B cell (primary cell): ENCODE data around the gene ATP8A2. TPM values are rescaled to one million over a fixed set of nuclear protein-coding genes. Genes with fewer than 3 reads are reported as not detected.

Experiments
- ATAC-seq: fragments of 200-7000 bp; cut with Tn5 transposase; one replicate; pipeline ENCODE4 v1.10.0; 2021; ENCODE audit warnings: low read depth, mild to moderate bottlenecking, moderate number of reproducible peaks, moderate library complexity
- CTCF ChIA-PET: fragments of 350-600 bp; sonication (Branson Sonifier 250); formaldehyde crosslinking; loops from one replicate; lab custom pipeline; 2021; ENCODE audit warnings: antibody characterized with exemption, inconsistent platforms; lab: Charles Lee
- POLR2A ChIA-PET: fragments of 350-600 bp; sonication (Branson Sonifier 250); formaldehyde crosslinking; loops from one replicate; lab custom pipeline; 2021; ENCODE audit warnings: antibody characterized with exemption; lab: Charles Lee
- DNase-seq: peaks from one replicate; pipeline ENCODE4 v3.0.0; 2013
- H2AFZ ChIP-seq: 2 replicates; pipeline ENCODE4 v1.6.1; 2012; ENCODE audit warnings: mild to moderate bottlenecking, low read depth, low read length; ENCODE audit not compliant: insufficient read depth, poor library complexity, severe bottlenecking
- H3K27ac ChIP-seq, 2 donors: 1 replicate in 1 of 2; 2 replicates in 1 of 2; pipeline ENCODE4 v1.5.1; 2012 to 2013; ENCODE audit warnings: low read length in 2 of 2, mild to moderate bottlenecking in 2 of 2, moderate library complexity in 1 of 2
- H3K27me3 ChIP-seq, 4 experiments: fragments of 200-600 bp in 1 of 4; sonication (generic) in 1 of 4; replicated peaks in 1 of 4; 1 replicate in 2 of 4; 2 replicates in 2 of 4; pipeline versions ENCODE4 v1.6.1 to v1.7.0; 2013 to 2016; ENCODE audit warnings: low read length in 3 of 4, mild to moderate bottlenecking in 2 of 4, mixed read lengths in 1 of 4, moderate library complexity in 1 of 4; ENCODE audit not compliant: insufficient read depth in 4 of 4, control insufficient read depth in 3 of 4; ENCODE audit errors: control extremely low read depth in 1 of 4
- H3K36me3 ChIP-seq, 2 experiments: replicated peaks in 1 of 2; 1 replicate in 1 of 2; 2 replicates in 1 of 2; pipeline versions ENCODE4 v1.6.1 to v1.7.1; 2013; ENCODE audit warnings: low read length in 1 of 2; ENCODE audit not compliant: insufficient read depth in 2 of 2, control insufficient read depth in 1 of 2; ENCODE audit errors: control extremely low read depth in 1 of 2, extremely low read depth in 1 of 2
- H3K4me1 ChIP-seq, 2 donors: fragments of 200-600 bp in 1 of 2; sonication (generic) in 1 of 2; 1 replicate in 1 of 2; 2 replicates in 1 of 2; pipeline versions ENCODE4 v1.5.1 to v1.6.1; 2013 to 2017; ENCODE audit warnings: low read length in 2 of 2; ENCODE audit not compliant: control insufficient read depth in 2 of 2, insufficient read depth in 2 of 2
- H3K4me2 ChIP-seq: replicated peaks from 2 replicates; pipeline ENCODE3; 2012; ENCODE audit warnings: mild to moderate bottlenecking, low read depth, low read length; ENCODE audit not compliant: poor library complexity, severe bottlenecking
- H3K4me3 ChIP-seq, 5 experiments: fragments of 200-600 bp in 1 of 5; sonication (generic) in 1 of 5; 1 replicate in 3 of 5; 2 replicates in 2 of 5; pipeline versions ENCODE4 v1.5.1 to v1.7.0; 2011 to 2016; ENCODE audit warnings: low read length in 4 of 5, mild to moderate bottlenecking in 4 of 5, low read depth in 2 of 5, control low read depth in 1 of 5, moderate library complexity in 1 of 5; ENCODE audit not compliant: insufficient read depth in 1 of 5; ENCODE audit errors: control extremely low read depth in 1 of 5, extremely low read depth in 1 of 5
- H3K79me2 ChIP-seq: fragments of 200-600 bp; sonication (generic); one replicate; pipeline ENCODE4 v1.6.0; 2016; ENCODE audit warnings: low read length; ENCODE audit not compliant: control insufficient read depth, insufficient read depth
- H3K9ac ChIP-seq: fragments of 200-600 bp; sonication (generic); 2 replicates; pipeline ENCODE4 v1.6.1; 2017; ENCODE audit warnings: mild to moderate bottlenecking, low read length, moderate library complexity
- H3K9me3 ChIP-seq, 3 donors: one replicate each; pipeline versions ENCODE4 v1.6.1 to v1.7.1; 2013; ENCODE audit warnings: low read length in 2 of 3; ENCODE audit not compliant: control insufficient read depth in 2 of 3, insufficient read depth in 1 of 3; ENCODE audit errors: control extremely low read depth in 1 of 3
- H4K20me1 ChIP-seq: 2 replicates; pipeline ENCODE4 v1.6.0; 2012; ENCODE audit warnings: mild to moderate bottlenecking, low read length; ENCODE audit not compliant: insufficient read depth, control insufficient read depth, poor library complexity, severe bottlenecking
- H3K27ac Mint-ChIP-seq: one replicate; pipeline ENCODE4 v1.8.0; 2021; ENCODE audit warnings: mixed read lengths
- H3K27me3 Mint-ChIP-seq: one replicate; pipeline ENCODE4 v1.8.0; 2021; ENCODE audit warnings: mixed read lengths
- H3K4me1 Mint-ChIP-seq: one replicate; pipeline ENCODE4 v1.8.0; 2021; ENCODE audit warnings: mixed read lengths
- H3K4me3 Mint-ChIP-seq: one replicate; pipeline ENCODE4 v1.8.0; 2021; ENCODE audit warnings: mixed read lengths
- H3K9me3 Mint-ChIP-seq: one replicate; pipeline ENCODE4 v1.8.0; 2022; ENCODE audit warnings: mixed read lengths; ENCODE audit not compliant: insufficient read depth
- CTCF ChIP-seq: fragments of 200-600 bp; IDR thresholded peaks from one replicate; pipeline ENCODE4 v1.8.0; 2022; ENCODE audit warnings: antibody characterized with exemption, mild to moderate bottlenecking
- EZH2 ChIP-seq: IDR thresholded peaks from 2 replicates; pipeline ENCODE4 v1.6.1; 2012; ENCODE audit warnings: borderline replicate concordance, low read depth, mild to moderate bottlenecking, moderate library complexity, low read length; ENCODE audit not compliant: insufficient read depth, poor library complexity, severe bottlenecking
- whole genome bisulfite sequencing: methylation state at CpG from one replicate; pipeline ENCODE4 v1.1.5; 2013; ENCODE audit warnings: missing lambda C conversion rate; ENCODE audit not compliant: insufficient coverage; 5-methylcytosine and 5-hydroxymethylcytosine counted together
- intact Hi-C: fragments of 100-400 bp; cut with micrococcal nuclease; formaldehyde crosslinking; loops from one replicate; pipeline ENCODE4 v1.10.0; 2022
- polyA plus RNA-seq: library from polyadenylated mRNA; depleted of rRNA; stranded (reverse); fragments of >200 nt; gene quantifications from 2 replicates; pipeline ENCODE4 v1.2.3, GENCODE V29; 2012
- total RNA-seq, 2 donors: library from RNA; stranded (reverse); fragments of 120-200 nt in 1 of 2; gene quantifications; 1 replicate in 1 of 2; 2 replicates in 1 of 2; pipeline versions ENCODE4 v1.2.3 to v1.2.4, GENCODE V29; 2013 to 2022

The ATP8A2 gene
- total and polyA plus RNA-seq, 2 donors (not counting 1 experiment from before 2014, with no cell fraction given): not detected

- Histone ChIP-seq H3K27ac (no peak overlapping the region), H2AFZ (no peak overlapping the region), H3K9me3 (no peaks in the 10 kb centered on the region), H4K20me1 (no peaks in the 10 kb centered on the region), H3K79me2 (no peaks in the 10 kb centered on the region), H3K9ac (no peak overlapping the region), H3K4me2 (no peak overlapping the region), H3K4me1 (no peaks in the 10 kb centered on the region), H3K27me3 (peaks cover 0 to 7% (median 0%) of the 10 kb centered on the region in 4 experiments), H3K36me3 (no peaks in the 10 kb centered on the region), H3K4me3 (no peak overlapping the region)
- no peak for ATAC-seq
- POLR2A ChIA-PET: no interaction called here
- Mint-ChIP-seq H3K27ac (no peak overlapping the region), H3K9me3 (no peaks in the 10 kb centered on the region), H3K4me3 (no peak overlapping the region), H3K27me3 (peaks cover 42% of the 10 kb centered on the region), H3K4me1 (no peaks in the 10 kb centered on the region)
- no peak for DNase-seq
- no CpG with 5 or more reads among the region's 2 CpGs for WGBS
- intact Hi-C loops: no loop called here
- CTCF ChIA-PET: no interaction called here
- TF ChIP-seq EZH2: no peak
- no peak for TF ChIP-seq CTCF
Measured at GRCh38 chr13:25417535-25417934, 45.8 kb downstream of the ATP8A2 start.

DNA sequence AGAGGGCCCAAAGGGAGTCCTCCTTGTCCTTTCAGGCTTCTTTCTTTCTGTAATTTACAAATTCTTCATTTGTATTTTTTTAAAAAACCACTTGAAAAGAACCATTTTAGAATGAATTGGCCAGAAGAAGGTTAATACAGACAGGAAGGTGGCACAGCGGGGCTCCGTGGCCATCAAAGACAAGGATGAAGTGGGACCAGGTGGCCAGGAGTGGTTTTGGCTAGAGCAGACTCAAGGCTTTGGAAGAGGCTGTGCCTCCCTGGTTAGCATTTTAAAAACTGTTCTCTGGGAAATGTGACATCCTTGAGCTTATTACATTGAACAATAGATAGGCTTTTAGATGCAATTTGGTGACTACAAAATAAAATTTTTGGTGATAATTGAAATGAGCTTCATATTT lies 48.4 kb downstream of the ATP8A2 start:
- Histone ChIP-seq H3K4me2 (no peak overlapping the region), H3K27me3 (peaks cover 0 to 7% (median 0%) of the 10 kb centered on the region in 4 experiments), H3K4me1 (no peaks in the 10 kb centered on the region), H3K79me2 (no peaks in the 10 kb centered on the region), H3K27ac (no peak overlapping the region), H3K9ac (no peak overlapping the region), H2AFZ (no peak overlapping the region), H4K20me1 (no peaks in the 10 kb centered on the region), H3K36me3 (no peaks in the 10 kb centered on the region), H3K9me3 (no peaks in the 10 kb centered on the region), H3K4me3 (no peak overlapping the region)
- TF ChIP-seq CTCF (no peak), EZH2 (no peak)
- ChIA-PET POLR2A (no interaction called here), CTCF (no interaction called here)
- WGBS: 80% methylated on average over 2 of the region's 2 CpGs
- intact Hi-C loops: no loop called here
- Mint-ChIP-seq H3K27me3 (peaks cover 39% of the 10 kb centered on the region), H3K27ac (no peak overlapping the region), H3K4me3 (no peak overlapping the region), H3K4me1 (no peaks in the 10 kb centered on the region), H3K9me3 (no peaks in the 10 kb centered on the region)
- no peak for ATAC-seq
- DNase-seq: no peak
